Measurements from ENCODE around the gene CFDP1. TPM values are rescaled to one million over a fixed set of nuclear protein-coding genes. Genes with fewer than 3 reads are reported as not detected.
"Not testable (repeated sequence)": the region's sequence is repeated elsewhere in the genome, so short reads cannot be mapped to it uniquely, and the experiment has no call there.

The CFDP1 gene
- total and polyA plus RNA-seq, 11 donors: 17.7 to 60.6 (median 25.3) TPM

- no peak for ATAC-seq
- no peaks in the 10 kb centered on the region for H3K36me3 ChIP-seq
- TF ChIP-seq CTCF (IDR thresholded peaks at IDR 0.05): no peak
- no peak for TF ChIP-seq POLR2A (IDR thresholded peaks at IDR 0.05)
- intact Hi-C loops (cut with DNase I): loop anchor here in 1 of 10 donors (5.0 kb wide), 1 partner anchor 34 kb away; no protein-coding TSS in a partner anchor
- H3K4me3 ChIP-seq: no peak overlapping the region
- H3K9me3 ChIP-seq: no peaks in the 10 kb centered on the region
- no peak for DNase-seq
- H3K27ac ChIP-seq: no peak overlapping the region
- peaks cover 0 to 11% (median 6%) of the 10 kb centered on the region in 12 donors for H3K4me1 ChIP-seq
- 89 to 94% (median 92%) methylated on average over 22 to 23 of the region's 23 CpGs for WGBS, 4 donors
- peaks cover 0 to 23% (median 0%) of the 10 kb centered on the region in 9 donors for H3K27me3 ChIP-seq
Observed at GRCh38 chr16:75273054-75273925, 160.0 kb downstream of the CFDP1 start.

- not testable (repeated sequence) for DNase-seq, H3K4me3 ChIP-seq, H3K36me3 ChIP-seq, ATAC-seq, H3K9me3 ChIP-seq, H3K27ac ChIP-seq
- peaks cover 0 to 30% (median 0%) of the 10 kb centered on the region in 9 donors for H3K27me3 ChIP-seq
- intact Hi-C loops (cut with DNase I): loop anchor here in 1 of 10 donors (5.0 kb wide), 1 partner anchor 35 kb away; no protein-coding TSS in a partner anchor
- peaks cover 0 to 17% (median 8%) of the 10 kb centered on the region in 12 donors for H3K4me1 ChIP-seq
- 92 to 96% (median 96%) methylated on average over 10 of the region's 10 CpGs for WGBS, 4 donors
Observed at GRCh38 chr16:75272629-75273028, 160.7 kb downstream of the CFDP1 start.

DNA sequence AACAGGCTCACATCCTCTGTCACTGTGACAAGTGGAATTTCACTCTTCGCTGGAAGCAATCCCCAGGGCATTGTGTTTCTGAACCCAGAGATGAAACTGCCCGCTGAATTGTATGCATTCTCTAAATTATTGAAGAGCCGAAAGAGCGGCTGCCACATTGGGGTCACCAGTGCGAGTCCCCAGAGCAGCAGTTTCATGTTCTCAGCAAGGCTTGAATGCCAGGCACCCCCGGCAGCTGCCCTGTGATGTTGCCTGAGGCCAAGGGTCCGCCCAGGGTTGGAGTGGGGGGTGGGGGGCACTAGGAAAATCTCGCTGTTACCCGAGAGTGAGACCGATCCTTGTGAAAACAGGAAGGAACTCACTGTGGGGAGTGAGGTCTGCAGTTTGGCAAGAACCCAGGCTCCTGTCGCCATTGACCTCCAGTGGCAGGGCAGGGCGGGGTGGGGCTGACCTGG is 161.2 kb downstream of the CFDP1 start:
- no peak for TF ChIP-seq POLR2A (IDR thresholded peaks at IDR 0.05)
- ATAC-seq: no peak

DNA sequence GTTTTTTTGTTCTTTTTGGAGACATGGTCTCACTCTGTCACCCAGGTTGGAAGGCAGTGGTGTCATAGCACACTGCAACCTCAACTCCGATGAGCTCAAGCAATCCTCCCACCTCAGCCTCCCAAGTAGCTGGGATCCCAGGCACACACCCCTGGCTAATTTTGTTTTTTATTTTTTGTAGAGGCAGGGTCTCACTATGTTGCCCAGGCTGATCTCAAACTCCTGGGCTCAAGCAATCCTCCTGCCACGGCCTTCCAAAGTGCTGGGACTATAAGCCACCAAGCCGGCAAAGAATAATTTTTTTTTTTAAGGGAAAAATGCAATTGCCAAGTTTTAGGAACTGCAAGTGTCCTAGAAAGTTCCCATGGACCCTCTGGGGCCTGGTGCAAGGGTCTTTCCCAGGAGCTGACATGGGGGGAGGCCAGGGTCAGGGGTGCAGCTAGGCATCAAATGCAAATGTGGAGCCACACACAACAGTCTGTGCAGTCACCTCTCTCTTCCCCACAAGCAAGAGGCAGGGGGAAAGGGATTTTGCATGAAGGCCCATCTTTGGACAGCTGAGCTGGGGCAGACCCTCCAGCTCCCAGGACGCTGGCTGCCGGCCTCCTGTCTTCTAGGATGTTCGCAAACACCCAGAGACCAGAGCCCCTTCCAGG is 161.7 kb downstream of the CFDP1 start:
- no peak for DNase-seq
- Histone ChIP-seq H3K4me3 (no peak overlapping the region), H3K27ac (no peak overlapping the region), H3K4me1 (peaks cover 0 to 28% (median 11%) of the 10 kb centered on the region in 12 donors), H3K36me3 (no peaks in the 10 kb centered on the region), H3K9me3 (no peaks in the 10 kb centered on the region), H3K27me3 (peaks cover 0 to 30% (median 0%) of the 10 kb centered on the region in 9 donors)
- TF ChIP-seq CTCF (IDR thresholded peaks at IDR 0.05) (no peak), POLR2A (IDR thresholded peaks at IDR 0.05) (no peak)
- intact Hi-C loops (cut with DNase I): loop anchor here in 1 of 10 donors (5.0 kb wide), 1 partner anchor 36 kb away; no protein-coding TSS in a partner anchor
- 70 to 75% (median 71%) methylated on average over 6 of the region's 6 CpGs for WGBS, 4 donors
- no peak for ATAC-seq

More for the DNA sequence above, 161.2 kb downstream of the CFDP1 start:
- 43 to 67% (median 51%) methylated on average over 8 to 12 of the region's 12 CpGs for WGBS, 4 donors
- peaks cover 0 to 28% (median 0%) of the 10 kb centered on the region in 9 donors for H3K27me3 ChIP-seq
- peaks cover 0 to 22% (median 9%) of the 10 kb centered on the region in 12 donors for H3K4me1 ChIP-seq
- no peak overlapping the region for H3K27ac ChIP-seq
- H3K36me3 ChIP-seq: no peaks in the 10 kb centered on the region
- H3K9me3 ChIP-seq: no peaks in the 10 kb centered on the region
- DNase-seq: no peak
- H3K4me3 ChIP-seq: no peak overlapping the region
- intact Hi-C loops (cut with DNase I): loop anchor here in 1 of 10 donors (5.0 kb wide), 1 partner anchor 35 kb away; no protein-coding TSS in a partner anchor

DNA sequence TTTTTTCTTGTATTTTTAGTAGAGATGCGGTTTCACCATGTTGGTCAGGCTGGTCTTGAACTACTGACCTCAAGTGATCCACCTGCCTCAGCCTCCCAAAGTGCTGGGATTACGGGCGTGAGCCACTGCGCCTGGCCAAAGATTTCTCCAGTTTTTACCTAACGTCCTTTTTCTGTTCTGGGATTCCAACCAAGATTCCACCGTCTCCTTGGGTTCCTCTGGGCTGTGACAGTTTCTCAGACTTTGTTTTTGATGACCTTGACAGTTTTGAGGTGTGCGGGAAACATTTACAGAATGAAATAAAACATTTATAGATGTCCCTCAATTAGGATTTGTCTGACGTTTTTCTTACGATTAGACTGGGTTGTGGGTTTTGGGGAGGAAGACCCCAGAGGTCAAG is 163.9 kb downstream of the CFDP1 start:
- ATAC-seq, H3K27ac ChIP-seq, DNase-seq, H3K4me3 ChIP-seq, H3K36me3 ChIP-seq, H3K9me3 ChIP-seq: not testable (repeated sequence)
- H3K4me1 ChIP-seq: peaks cover under 1 to 42% (median 24%) of the 10 kb centered on the region in 12 donors
- peaks cover 0 to 44% (median 0%) of the 10 kb centered on the region in 9 donors for H3K27me3 ChIP-seq
- intact Hi-C loops (cut with DNase I): loop anchor here in 3 of 10 donors (5.0 kb wide), 2 partner anchors 37 to 38 kb away; no protein-coding TSS in a partner anchor
- 53 to 90% (median 80%) methylated on average over 9 of the region's 9 CpGs for WGBS, 4 donors

Data from heart left ventricle (tissue), 16 donors.